SK-N-SH (cell line): ENCODE measurements around the gene OR8A1. TPM values are rescaled to one million over a fixed set of nuclear protein-coding genes. Genes with fewer than 3 reads are reported as not detected.

Source experiments
- CTCF ChIA-PET: fragments of 300-600, 350-600 bp; formaldehyde crosslinking; extraction: SDS; loops from one replicate; lab custom pipeline; 2021; lab: Yijun Ruan, JAX
- POLR2A ChIA-PET: fragments of 350-600 bp; sonication (Branson Sonifier 250); formaldehyde crosslinking; extraction: SDS; loops from one replicate; lab custom pipeline; 2020; ENCODE audit warnings: antibody characterized with exemption, inconsistent platforms; lab: Yijun Ruan, JAX
- DNase-seq: peaks from one replicate; pipeline ENCODE4 v3.0.0; 2012
- H2AFZ ChIP-seq: fragments of 200-600 bp; sonication (generic); 2 replicates; pipeline ENCODE4 v1.8.1; 2016; ENCODE audit warnings: antibody characterized with exemption, mild to moderate bottlenecking, low read depth
- H3F3A ChIP-seq: fragments of 200-600 bp; sonication (generic); replicated peaks from 2 replicates; pipeline ENCODE3; 2016; ENCODE audit warnings: antibody characterized with exemption, mild to moderate bottlenecking; ENCODE audit not compliant: insufficient read depth
- H3K27ac ChIP-seq, 2 experiments: fragments of 200-500 bp in 1 of 2; fragments of 200-600 bp in 1 of 2; sonication (Bioruptor generic) in 1 of 2; sonication (generic), shearing (Covaris generic) in 1 of 2; 2 replicates each; pipeline versions ENCODE4 v1.5.1 to v1.6.1; 2014 to 2016; ENCODE audit warnings: low read depth in 2 of 2, inconsistent platforms in 1 of 2, low read length in 1 of 2, mild to moderate bottlenecking in 1 of 2, mixed read lengths in 1 of 2
- H3K27me3 ChIP-seq: fragments of 200-600 bp; sonication (generic), shearing (Covaris generic); 2 replicates; pipeline ENCODE4 v1.6.1; 2016; ENCODE audit warnings: mixed run types; ENCODE audit not compliant: insufficient read depth
- H3K36me3 ChIP-seq, 2 experiments: fragments of 200-500 bp in 1 of 2; fragments of 200-600 bp in 1 of 2; sonication (Bioruptor generic) in 1 of 2; sonication (generic) in 1 of 2; replicated peaks in 1 of 2; 2 replicates each; pipeline versions ENCODE3 to v1.5.1; 2014 to 2016; ENCODE audit warnings: low read length in 1 of 2, mild to moderate bottlenecking in 1 of 2; ENCODE audit not compliant: insufficient read depth in 2 of 2, control insufficient read depth in 1 of 2
- H3K4me1 ChIP-seq, 2 experiments: fragments of 200-500 bp in 1 of 2; fragments of 200-600 bp in 1 of 2; sonication (Bioruptor generic) in 1 of 2; sonication (generic), shearing (Covaris generic) in 1 of 2; 2 replicates each; pipeline versions ENCODE4 v1.5.1 to v1.6.1; 2014 to 2016; ENCODE audit warnings: low read depth in 1 of 2, low read length in 1 of 2, mixed run types in 1 of 2; ENCODE audit not compliant: insufficient read depth in 2 of 2, control insufficient read depth in 1 of 2
- H3K4me2 ChIP-seq: fragments of 200-600 bp; sonication (generic), shearing (Covaris generic); 2 replicates; pipeline ENCODE4 v1.6.1; 2017; ENCODE audit warnings: mixed run types
- H3K4me3 ChIP-seq, 2 experiments: fragments of 200-500 bp in 1 of 2; fragments of 200-600 bp in 1 of 2; sonication (Bioruptor generic) in 1 of 2; sonication (generic), shearing (Covaris generic) in 1 of 2; 2 replicates each; pipeline versions ENCODE4 v1.5.1 to v1.8.1; 2014 to 2016; ENCODE audit warnings: low read depth in 2 of 2, inconsistent platforms in 1 of 2, low read length in 1 of 2, mild to moderate bottlenecking in 1 of 2, mixed read lengths in 1 of 2, moderate library complexity in 1 of 2
- H3K79me2 ChIP-seq: fragments of 200-600 bp; sonication (generic); 2 replicates; pipeline ENCODE4 v1.8.1; 2017; ENCODE audit warnings: mild to moderate bottlenecking; ENCODE audit not compliant: insufficient read depth
- H3K9ac ChIP-seq: fragments of 200-600 bp; sonication (generic); 2 replicates; pipeline ENCODE4 v1.6.1; 2017; ENCODE audit warnings: mixed run types
- H3K9me2 ChIP-seq: fragments of 200-600 bp; sonication (generic); 2 replicates; pipeline ENCODE4 v1.6.1; 2017; ENCODE audit warnings: mixed run types
- H3K9me3 ChIP-seq: fragments of 200-600 bp; sonication (generic); 2 replicates; pipeline ENCODE4 v1.6.1; 2017; ENCODE audit warnings: mixed run types, mild to moderate bottlenecking, moderate library complexity
- H4K20me1 ChIP-seq: fragments of 200-600 bp; sonication (generic); 2 replicates; pipeline ENCODE4 v1.6.1; 2017; ENCODE audit warnings: mild to moderate bottlenecking, mixed run types; ENCODE audit not compliant: insufficient read depth
- FOXJ3 ChIP-seq: sonication (generic); formaldehyde crosslinking; IDR thresholded peaks from 2 replicates; pipeline ENCODE4 v1.5.1; 2020; ENCODE audit warnings: mild to moderate bottlenecking, missing genetic modification reagents
- GATA2 ChIP-seq: sonication (generic); formaldehyde crosslinking; IDR thresholded peaks from 2 replicates; pipeline ENCODE4 v1.5.0; 2020; ENCODE audit warnings: mild to moderate bottlenecking, missing genetic modification reagents
- JUND ChIP-seq: IDR thresholded peaks from 2 replicates; pipeline ENCODE4 v1.4.0; 2012
- NFIC ChIP-seq: IDR thresholded peaks from 2 replicates; pipeline ENCODE4 v1.4.0; 2012; ENCODE audit warnings: borderline replicate concordance
- NRF1 ChIP-seq: IDR thresholded peaks from 2 replicates; pipeline ENCODE4 v1.6.1; 2012; ENCODE audit warnings: low read depth, mild to moderate bottlenecking, low read length
- SIN3A ChIP-seq: IDR thresholded peaks from 2 replicates; pipeline ENCODE4 v1.6.1; 2012; ENCODE audit warnings: low read depth, mild to moderate bottlenecking, low read length, moderate library complexity, borderline replicate concordance
- YY1 ChIP-seq: IDR thresholded peaks from 2 replicates; pipeline ENCODE4 v1.4.0; 2012; ENCODE audit warnings: low read depth, mild to moderate bottlenecking
- WGBS: methylation state at CpG from one replicate; pipeline ENCODE4 v1.1.6; 2017; ENCODE audit warnings: low lambda C conversion rate; 5-methylcytosine and 5-hydroxymethylcytosine counted together
- polyA plus RNA-seq, 3 experiments: library from polyadenylated mRNA; depleted of rRNA; stranded (reverse); fragments of >200 nt; gene quantifications; 2 replicates each; pipeline ENCODE4 v1.2.3, GENCODE V29; 2012
- TF ChIP-seq, protein P1 (sequence below): fragments of 150-350 bp; IDR thresholded peaks from 2 replicates; pipeline ENCODE4 v1.6.1; 2016; ENCODE audit warnings: mild to moderate bottlenecking, low read depth, low read length
- TF ChIP-seq, protein P2 (sequence below): IDR thresholded peaks from 2 replicates; pipeline ENCODE4 v1.6.1; 2012; ENCODE audit warnings: mild to moderate bottlenecking, low read depth, low read length, moderate library complexity
- TF ChIP-seq, protein P3 (sequence below): fragments of 150-350 bp; IDR thresholded peaks from 2 replicates; pipeline ENCODE4 v1.6.1; 2017; ENCODE audit warnings: antibody characterized with exemption, low read length, low read depth, borderline replicate concordance
- TF ChIP-seq, protein P4 (sequence below): IDR thresholded peaks from 2 replicates; pipeline ENCODE4 v1.4.0; 2012; ENCODE audit warnings: low read depth, borderline replicate concordance
- TF ChIP-seq, protein P5 (sequence below): fragments of 200-600 bp; sonication (generic); IDR thresholded peaks from 2 replicates; pipeline ENCODE4 v1.6.1; 2017; ENCODE audit warnings: antibody characterized with exemption, mild to moderate bottlenecking, moderate library complexity
- TF ChIP-seq, protein P6 (sequence below): IDR thresholded peaks from 2 replicates; pipeline ENCODE4; 2012

The OR8A1 gene
- polyA plus RNA-seq, 1 of the 3 experiments (the other 2 are of a cell fraction), result not detected

DNA sequence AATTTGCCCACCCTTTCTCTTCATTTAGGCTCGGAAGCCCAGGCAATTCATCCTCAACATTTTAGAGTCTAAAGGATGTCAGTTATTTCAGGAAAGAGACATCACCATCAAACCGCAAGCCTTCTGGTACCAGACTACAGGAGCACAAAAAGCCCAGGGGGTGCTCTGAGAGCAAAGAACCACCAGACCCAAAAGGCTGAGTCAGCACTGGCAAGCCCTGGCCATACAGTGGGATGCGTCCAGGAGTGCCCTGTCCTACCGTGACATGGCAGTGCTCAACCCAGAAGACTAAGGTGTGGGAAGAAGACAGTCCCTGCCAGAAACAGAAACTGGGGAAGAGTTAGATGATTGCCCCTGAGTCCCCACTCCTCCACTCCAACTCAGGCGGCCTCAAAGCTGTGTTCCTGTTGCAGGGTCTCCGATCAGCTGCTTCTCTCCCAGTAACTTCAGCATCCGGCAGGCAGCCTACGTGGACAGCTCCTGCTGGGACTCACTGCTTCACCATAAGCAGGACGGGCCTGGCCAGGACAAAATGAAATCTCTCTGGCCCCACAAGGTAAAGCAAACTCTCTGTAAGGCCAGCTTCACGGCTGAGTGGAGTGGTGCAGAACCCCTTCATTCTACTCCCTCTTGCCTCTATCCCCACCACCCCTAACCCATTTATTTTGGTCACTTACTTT, 42.9 kb downstream of the OR8A1 start:
- Histone ChIP-seq H3K4me1 (no peaks in the 10 kb centered on the region), H3K9ac (no peak overlapping the region), H3F3A (no peaks in the 10 kb centered on the region), H3K36me3 (no peaks in the 10 kb centered on the region), H3K79me2 (no peaks in the 10 kb centered on the region), H2AFZ (no peak overlapping the region), H3K4me2 (no peak overlapping the region), H3K9me2 (no peaks in the 10 kb centered on the region), H3K27ac (no peak overlapping the region), H3K9me3 (no peaks in the 10 kb centered on the region), H3K27me3 (peaks cover 17% of the 10 kb centered on the region; the same call in 1 of the 2 replicates), H3K4me3 (no peak overlapping the region), H4K20me1 (no peaks in the 10 kb centered on the region)
- WGBS, result 74% methylated on average over 8 of the region's 10 CpGs
- POLR2A ChIA-PET, result no interaction called here
- no peak for DNase-seq
- CTCF ChIA-PET, result interaction anchor here (1.1 to 1.5 kb wide), 2 partner anchors 11 to 27 kb away, joined by 4 read pairs; no protein-coding TSS in a partner anchor
- TF ChIP-seq NRF1 (no peak), YY1 (no peak)
- TF ChIP-seq, protein P1, sequence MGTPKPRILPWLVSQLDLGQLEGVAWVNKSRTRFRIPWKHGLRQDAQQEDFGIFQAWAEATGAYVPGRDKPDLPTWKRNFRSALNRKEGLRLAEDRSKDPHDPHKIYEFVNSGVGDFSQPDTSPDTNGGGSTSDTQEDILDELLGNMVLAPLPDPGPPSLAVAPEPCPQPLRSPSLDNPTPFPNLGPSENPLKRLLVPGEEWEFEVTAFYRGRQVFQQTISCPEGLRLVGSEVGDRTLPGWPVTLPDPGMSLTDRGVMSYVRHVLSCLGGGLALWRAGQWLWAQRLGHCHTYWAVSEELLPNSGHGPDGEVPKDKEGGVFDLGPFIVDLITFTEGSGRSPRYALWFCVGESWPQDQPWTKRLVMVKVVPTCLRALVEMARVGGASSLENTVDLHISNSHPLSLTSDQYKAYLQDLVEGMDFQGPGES, result no peak
- TF ChIP-seq, protein P2, sequence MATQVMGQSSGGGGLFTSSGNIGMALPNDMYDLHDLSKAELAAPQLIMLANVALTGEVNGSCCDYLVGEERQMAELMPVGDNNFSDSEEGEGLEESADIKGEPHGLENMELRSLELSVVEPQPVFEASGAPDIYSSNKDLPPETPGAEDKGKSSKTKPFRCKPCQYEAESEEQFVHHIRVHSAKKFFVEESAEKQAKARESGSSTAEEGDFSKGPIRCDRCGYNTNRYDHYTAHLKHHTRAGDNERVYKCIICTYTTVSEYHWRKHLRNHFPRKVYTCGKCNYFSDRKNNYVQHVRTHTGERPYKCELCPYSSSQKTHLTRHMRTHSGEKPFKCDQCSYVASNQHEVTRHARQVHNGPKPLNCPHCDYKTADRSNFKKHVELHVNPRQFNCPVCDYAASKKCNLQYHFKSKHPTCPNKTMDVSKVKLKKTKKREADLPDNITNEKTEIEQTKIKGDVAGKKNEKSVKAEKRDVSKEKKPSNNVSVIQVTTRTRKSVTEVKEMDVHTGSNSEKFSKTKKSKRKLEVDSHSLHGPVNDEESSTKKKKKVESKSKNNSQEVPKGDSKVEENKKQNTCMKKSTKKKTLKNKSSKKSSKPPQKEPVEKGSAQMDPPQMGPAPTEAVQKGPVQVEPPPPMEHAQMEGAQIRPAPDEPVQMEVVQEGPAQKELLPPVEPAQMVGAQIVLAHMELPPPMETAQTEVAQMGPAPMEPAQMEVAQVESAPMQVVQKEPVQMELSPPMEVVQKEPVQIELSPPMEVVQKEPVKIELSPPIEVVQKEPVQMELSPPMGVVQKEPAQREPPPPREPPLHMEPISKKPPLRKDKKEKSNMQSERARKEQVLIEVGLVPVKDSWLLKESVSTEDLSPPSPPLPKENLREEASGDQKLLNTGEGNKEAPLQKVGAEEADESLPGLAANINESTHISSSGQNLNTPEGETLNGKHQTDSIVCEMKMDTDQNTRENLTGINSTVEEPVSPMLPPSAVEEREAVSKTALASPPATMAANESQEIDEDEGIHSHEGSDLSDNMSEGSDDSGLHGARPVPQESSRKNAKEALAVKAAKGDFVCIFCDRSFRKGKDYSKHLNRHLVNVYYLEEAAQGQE, result peak; percentile 74; the same call in 1 of the 2 replicates
- TF ChIP-seq, protein P3, sequence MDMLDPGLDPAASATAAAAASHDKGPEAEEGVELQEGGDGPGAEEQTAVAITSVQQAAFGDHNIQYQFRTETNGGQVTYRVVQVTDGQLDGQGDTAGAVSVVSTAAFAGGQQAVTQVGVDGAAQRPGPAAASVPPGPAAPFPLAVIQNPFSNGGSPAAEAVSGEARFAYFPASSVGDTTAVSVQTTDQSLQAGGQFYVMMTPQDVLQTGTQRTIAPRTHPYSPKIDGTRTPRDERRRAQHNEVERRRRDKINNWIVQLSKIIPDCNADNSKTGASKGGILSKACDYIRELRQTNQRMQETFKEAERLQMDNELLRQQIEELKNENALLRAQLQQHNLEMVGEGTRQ, result no peak

DNA sequence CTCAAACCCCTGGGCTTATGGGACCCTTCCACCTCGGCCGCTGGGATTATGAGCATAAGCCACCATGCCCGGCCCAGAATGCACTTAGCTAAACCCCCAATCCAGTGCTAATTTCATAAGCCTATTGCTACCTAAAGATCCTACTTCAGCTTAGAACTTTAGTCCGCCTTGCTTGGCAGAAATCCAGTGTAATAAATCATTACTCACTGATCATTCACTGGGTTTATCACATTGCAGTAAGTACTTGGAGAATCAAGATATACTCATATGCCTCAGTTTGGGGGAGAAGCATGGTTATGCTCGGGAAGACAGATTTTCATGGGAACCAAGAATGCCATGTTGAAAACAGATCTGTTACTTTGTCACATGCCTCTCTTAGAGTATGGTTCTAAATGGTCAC, 49.1 kb downstream of the OR8A1 start:
- whole genome bisulfite sequencing, result 18% methylated on average over 5 of the region's 5 CpGs
- no peaks in the 10 kb centered on the region for H3K9me3 ChIP-seq
- CTCF ChIA-PET, result interaction anchor here (0.8 to 1.0 kb wide), 2 partner anchors 33 to 219 kb away, joined by 3 read pairs; no protein-coding TSS in a partner anchor
- no peak for DNase-seq
- H3K4me2 ChIP-seq, result no peak overlapping the region
- no peak overlapping the region for H2AFZ ChIP-seq
- H3K4me3 ChIP-seq, result no peak overlapping the region
- no peaks in the 10 kb centered on the region for H3K36me3 ChIP-seq
- no peaks in the 10 kb centered on the region for H3K9me2 ChIP-seq
- H3K79me2 ChIP-seq, result peaks cover 11% of the 10 kb centered on the region
- peaks cover 5% of the 10 kb centered on the region; the same call in 1 of the 2 replicates for H4K20me1 ChIP-seq
- H3K9ac ChIP-seq, result no peak overlapping the region
- peaks cover 34% of the 10 kb centered on the region; the same call in 1 of the 2 replicates for H3K27me3 ChIP-seq
- H3K4me1 ChIP-seq, result peaks cover 2 to 9% of the 10 kb centered on the region in 2 experiments; a peak in 3 of 4 replicates
- POLR2A ChIA-PET, result no interaction called here
- TF ChIP-seq, protein P4, sequence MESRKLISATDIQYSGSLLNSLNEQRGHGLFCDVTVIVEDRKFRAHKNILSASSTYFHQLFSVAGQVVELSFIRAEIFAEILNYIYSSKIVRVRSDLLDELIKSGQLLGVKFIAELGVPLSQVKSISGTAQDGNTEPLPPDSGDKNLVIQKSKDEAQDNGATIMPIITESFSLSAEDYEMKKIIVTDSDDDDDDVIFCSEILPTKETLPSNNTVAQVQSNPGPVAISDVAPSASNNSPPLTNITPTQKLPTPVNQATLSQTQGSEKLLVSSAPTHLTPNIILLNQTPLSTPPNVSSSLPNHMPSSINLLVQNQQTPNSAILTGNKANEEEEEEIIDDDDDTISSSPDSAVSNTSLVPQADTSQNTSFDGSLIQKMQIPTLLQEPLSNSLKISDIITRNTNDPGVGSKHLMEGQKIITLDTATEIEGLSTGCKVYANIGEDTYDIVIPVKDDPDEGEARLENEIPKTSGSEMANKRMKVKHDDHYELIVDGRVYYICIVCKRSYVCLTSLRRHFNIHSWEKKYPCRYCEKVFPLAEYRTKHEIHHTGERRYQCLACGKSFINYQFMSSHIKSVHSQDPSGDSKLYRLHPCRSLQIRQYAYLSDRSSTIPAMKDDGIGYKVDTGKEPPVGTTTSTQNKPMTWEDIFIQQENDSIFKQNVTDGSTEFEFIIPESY, result no peak
- TF ChIP-seq GATA2 (CRISPR knock-in tag), result no peak
- no peak for TF ChIP-seq FOXJ3
- TF ChIP-seq JUND, result no peak
- TF ChIP-seq, protein P5, sequence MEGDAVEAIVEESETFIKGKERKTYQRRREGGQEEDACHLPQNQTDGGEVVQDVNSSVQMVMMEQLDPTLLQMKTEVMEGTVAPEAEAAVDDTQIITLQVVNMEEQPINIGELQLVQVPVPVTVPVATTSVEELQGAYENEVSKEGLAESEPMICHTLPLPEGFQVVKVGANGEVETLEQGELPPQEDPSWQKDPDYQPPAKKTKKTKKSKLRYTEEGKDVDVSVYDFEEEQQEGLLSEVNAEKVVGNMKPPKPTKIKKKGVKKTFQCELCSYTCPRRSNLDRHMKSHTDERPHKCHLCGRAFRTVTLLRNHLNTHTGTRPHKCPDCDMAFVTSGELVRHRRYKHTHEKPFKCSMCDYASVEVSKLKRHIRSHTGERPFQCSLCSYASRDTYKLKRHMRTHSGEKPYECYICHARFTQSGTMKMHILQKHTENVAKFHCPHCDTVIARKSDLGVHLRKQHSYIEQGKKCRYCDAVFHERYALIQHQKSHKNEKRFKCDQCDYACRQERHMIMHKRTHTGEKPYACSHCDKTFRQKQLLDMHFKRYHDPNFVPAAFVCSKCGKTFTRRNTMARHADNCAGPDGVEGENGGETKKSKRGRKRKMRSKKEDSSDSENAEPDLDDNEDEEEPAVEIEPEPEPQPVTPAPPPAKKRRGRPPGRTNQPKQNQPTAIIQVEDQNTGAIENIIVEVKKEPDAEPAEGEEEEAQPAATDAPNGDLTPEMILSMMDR, result no peak
- no peak for TF ChIP-seq NFIC
- TF ChIP-seq, protein P6, sequence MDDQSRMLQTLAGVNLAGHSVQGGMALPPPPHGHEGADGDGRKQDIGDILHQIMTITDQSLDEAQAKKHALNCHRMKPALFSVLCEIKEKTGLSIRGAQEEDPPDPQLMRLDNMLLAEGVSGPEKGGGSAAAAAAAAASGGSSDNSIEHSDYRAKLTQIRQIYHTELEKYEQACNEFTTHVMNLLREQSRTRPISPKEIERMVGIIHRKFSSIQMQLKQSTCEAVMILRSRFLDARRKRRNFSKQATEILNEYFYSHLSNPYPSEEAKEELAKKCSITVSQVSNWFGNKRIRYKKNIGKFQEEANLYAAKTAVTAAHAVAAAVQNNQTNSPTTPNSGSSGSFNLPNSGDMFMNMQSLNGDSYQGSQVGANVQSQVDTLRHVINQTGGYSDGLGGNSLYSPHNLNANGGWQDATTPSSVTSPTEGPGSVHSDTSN, result no peak
- no peak for TF ChIP-seq SIN3A
- TF ChIP-seq NRF1, result no peak
- TF ChIP-seq, protein P3, result no peak
- no peak overlapping the region for H3K27ac ChIP-seq
- no peaks in the 10 kb centered on the region for H3F3A ChIP-seq
